Caco-2 (cell line): ENCODE measurements around the gene KCNQ5. TPM values are rescaled to one million over a fixed set of nuclear protein-coding genes. Genes with fewer than 3 reads are reported as not detected.

Source experiments
- BruUV-seq: library from RNA; stranded (reverse); fragments of 400-500 nt; replicated peaks from 2 replicates; lab custom pipeline; 2021; lab: Mats Ljungman, UMichigan
- CTCF ChIA-PET: fragments of 300-600 bp; sonication (Branson Sonifier 250); formaldehyde crosslinking; loops from one replicate; lab custom pipeline; 2022; ENCODE audit warnings: antibody characterized with exemption; lab: Charles Lee
- POLR2A ChIA-PET: fragments of 300-600 bp; sonication (Branson Sonifier 250); formaldehyde crosslinking; loops from one replicate; lab custom pipeline; 2022; ENCODE audit warnings: antibody characterized with exemption; lab: Charles Lee
- DNase-seq, 2 experiments: peaks; one replicate each; pipeline versions ENCODE4 v3.0.0 to v3.0.0-alpha.2; 2020 to 2022
- H3K27me3 ChIP-seq: replicated peaks from 2 replicates; pipeline ENCODE4 v1.6.0; 2011; ENCODE audit warnings: low read length; ENCODE audit not compliant: control insufficient read depth, insufficient read depth
- H3K36me3 ChIP-seq: 2 replicates; pipeline ENCODE4 v1.5.1; 2011; ENCODE audit warnings: low read length; ENCODE audit not compliant: control insufficient read depth, insufficient read depth
- H3K4me1 ChIP-seq: fragments of 250-450 bp; sonication (Bioruptor Pico); 2 replicates; pipeline ENCODE4 v1.5.1; 2020; ENCODE audit warnings: mild to moderate bottlenecking
- H3K4me3 ChIP-seq: 2 replicates; pipeline ENCODE4 v1.5.1; 2011; ENCODE audit warnings: low read depth, mild to moderate bottlenecking, control low read depth, low read length
- H3K9me3 ChIP-seq: fragments of 250-450 bp; sonication (Bioruptor Pico); 2 replicates; pipeline ENCODE4 v1.5.1; 2020; ENCODE audit warnings: mild to moderate bottlenecking, moderate library complexity
- H3K27ac Mint-ChIP-seq: one replicate; pipeline ENCODE4 v1.8.0; 2022; ENCODE audit warnings: mixed read lengths; ENCODE audit not compliant: unreplicated experiment
- H3K27me3 Mint-ChIP-seq: one replicate; pipeline ENCODE4 v1.8.0; 2022; ENCODE audit warnings: mixed read lengths; ENCODE audit not compliant: insufficient read depth, unreplicated experiment
- H3K36me3 Mint-ChIP-seq: one replicate; pipeline ENCODE4 v1.8.0; 2022; ENCODE audit warnings: mild to moderate bottlenecking, mixed read lengths; ENCODE audit not compliant: insufficient read depth, unreplicated experiment
- H3K4me1 Mint-ChIP-seq: one replicate; pipeline ENCODE4 v1.8.0; 2022; ENCODE audit warnings: low read depth, mixed read lengths; ENCODE audit not compliant: unreplicated experiment
- H3K4me3 Mint-ChIP-seq: one replicate; pipeline ENCODE4 v1.8.0; 2022; ENCODE audit warnings: mild to moderate bottlenecking, moderate library complexity, mixed read lengths; ENCODE audit not compliant: unreplicated experiment
- H3K9me3 Mint-ChIP-seq: one replicate; pipeline ENCODE4 v1.8.0; 2022; ENCODE audit warnings: mixed read lengths; ENCODE audit not compliant: unreplicated experiment
- intact Hi-C: fragments of 100-400 bp; cut with micrococcal nuclease; formaldehyde crosslinking; loops from one replicate; pipeline ENCODE4 v1.10.0; 2022; ENCODE audit not compliant: unreplicated experiment
- total RNA-seq: library from RNA; stranded (reverse); gene quantifications from 2 replicates; pipeline ENCODE4 v1.2.3, GENCODE V29; 2022
- TF ChIP-seq, protein P1 (sequence below), 2 experiments: fragments of 200-600 bp in 1 of 2; IDR thresholded peaks; 1 replicate in 1 of 2; 2 replicates in 1 of 2; pipeline versions ENCODE4 v1.5.1 to v1.8.0; 2011 to 2022; ENCODE audit warnings: antibody characterized with exemption in 1 of 2, control low read depth in 1 of 2, inconsistent platforms in 1 of 2, low read depth in 1 of 2, low read length in 1 of 2, mild to moderate bottlenecking in 1 of 2, moderate library complexity in 1 of 2; ENCODE audit not compliant: insufficient read depth in 1 of 2, severe bottlenecking in 1 of 2, unreplicated experiment in 1 of 2

The KCNQ5 gene
- total RNA-seq, 1 experiment from 2014 or later, result 0.20 TPM

DNA sequence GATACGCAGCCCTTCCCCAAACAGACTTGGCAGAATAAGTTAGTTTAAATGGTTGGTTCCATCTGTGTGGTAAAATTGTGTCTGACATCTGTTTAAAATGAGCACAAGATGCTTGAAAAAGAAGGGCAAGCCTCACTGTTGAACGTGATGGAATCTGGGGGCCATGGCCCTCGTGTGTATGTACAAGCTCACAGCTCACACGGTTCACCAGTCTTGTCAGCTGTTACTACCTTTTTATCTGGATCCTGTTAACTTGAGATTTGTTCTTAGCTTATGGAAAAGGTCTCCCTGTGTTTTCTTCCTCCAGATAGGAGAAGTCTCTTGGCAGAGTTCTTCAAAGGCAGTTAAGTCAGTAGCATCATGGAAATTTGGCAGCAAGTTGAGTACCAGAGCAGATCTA, 332.9 kb downstream of the KCNQ5 start:
- no peaks in the 10 kb centered on the region for H3K27me3 ChIP-seq
- no peaks in the 10 kb centered on the region for H3K36me3 ChIP-seq
- H3K27ac Mint-ChIP-seq, result no peak overlapping the region
- CTCF ChIA-PET, result no interaction called here
- no peaks in the 10 kb centered on the region for H3K36me3 Mint-ChIP-seq
- BruUV-seq, result no TSS peak
- DNase-seq, result no peak
- no peak overlapping the region for H3K4me3 Mint-ChIP-seq
- no peak overlapping the region for H3K4me3 ChIP-seq
- H3K9me3 Mint-ChIP-seq, result no peaks in the 10 kb centered on the region
- no peaks in the 10 kb centered on the region for H3K4me1 ChIP-seq
- TF ChIP-seq, protein P1, sequence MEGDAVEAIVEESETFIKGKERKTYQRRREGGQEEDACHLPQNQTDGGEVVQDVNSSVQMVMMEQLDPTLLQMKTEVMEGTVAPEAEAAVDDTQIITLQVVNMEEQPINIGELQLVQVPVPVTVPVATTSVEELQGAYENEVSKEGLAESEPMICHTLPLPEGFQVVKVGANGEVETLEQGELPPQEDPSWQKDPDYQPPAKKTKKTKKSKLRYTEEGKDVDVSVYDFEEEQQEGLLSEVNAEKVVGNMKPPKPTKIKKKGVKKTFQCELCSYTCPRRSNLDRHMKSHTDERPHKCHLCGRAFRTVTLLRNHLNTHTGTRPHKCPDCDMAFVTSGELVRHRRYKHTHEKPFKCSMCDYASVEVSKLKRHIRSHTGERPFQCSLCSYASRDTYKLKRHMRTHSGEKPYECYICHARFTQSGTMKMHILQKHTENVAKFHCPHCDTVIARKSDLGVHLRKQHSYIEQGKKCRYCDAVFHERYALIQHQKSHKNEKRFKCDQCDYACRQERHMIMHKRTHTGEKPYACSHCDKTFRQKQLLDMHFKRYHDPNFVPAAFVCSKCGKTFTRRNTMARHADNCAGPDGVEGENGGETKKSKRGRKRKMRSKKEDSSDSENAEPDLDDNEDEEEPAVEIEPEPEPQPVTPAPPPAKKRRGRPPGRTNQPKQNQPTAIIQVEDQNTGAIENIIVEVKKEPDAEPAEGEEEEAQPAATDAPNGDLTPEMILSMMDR (IDR thresholded peaks at IDR 0.05; ENCODE audit: insufficient read depth in 1 of 2, low read depth in 1 of 2, low read length in 1 of 2, severe bottlenecking in 1 of 2, unreplicated experiment in 1 of 2), result no peak
- no peaks in the 10 kb centered on the region for H3K9me3 ChIP-seq
- POLR2A ChIA-PET, result no interaction called here
- H3K4me1 Mint-ChIP-seq, result peaks cover 11% of the 10 kb centered on the region
- intact Hi-C loops, result no loop called here
- H3K27me3 Mint-ChIP-seq, result no peaks in the 10 kb centered on the region

DNA sequence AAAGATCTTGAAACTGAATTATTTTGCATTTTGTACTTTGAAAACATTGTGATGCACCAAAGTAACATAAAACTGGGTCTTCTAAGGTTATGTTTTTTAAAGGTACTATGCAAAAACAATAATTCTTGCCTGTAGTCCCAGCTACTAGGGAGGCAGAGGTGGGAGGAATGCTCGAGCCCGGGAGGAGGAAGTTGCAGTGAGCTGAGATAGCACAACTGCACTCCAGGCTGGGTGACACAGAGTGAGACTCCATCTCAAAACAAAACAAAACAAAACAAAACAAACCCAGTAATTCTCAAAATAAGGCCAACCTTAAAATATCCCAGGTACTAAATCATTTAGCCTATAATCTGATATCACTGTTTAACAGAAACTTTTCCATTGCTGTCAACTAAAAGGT, 333.8 kb downstream of the KCNQ5 start:
- no TSS peak for BruUV-seq
- ChIA-PET POLR2A (no interaction called here), CTCF (no interaction called here)
- no peak for DNase-seq
- Mint-ChIP-seq H3K27me3 (no peaks in the 10 kb centered on the region), H3K4me3 (no peak overlapping the region), H3K9me3 (no peaks in the 10 kb centered on the region), H3K27ac (no peak overlapping the region), H3K36me3 (no peaks in the 10 kb centered on the region), H3K4me1 (peaks cover 2% of the 10 kb centered on the region)
- no peaks in the 10 kb centered on the region for H3K9me3 ChIP-seq
- TF ChIP-seq, protein P1 (IDR thresholded peaks at IDR 0.05; ENCODE audit: insufficient read depth in 1 of 2, low read depth in 1 of 2, low read length in 1 of 2, severe bottlenecking in 1 of 2, unreplicated experiment in 1 of 2), result no peak
- no peaks in the 10 kb centered on the region for H3K27me3 ChIP-seq
- no peaks in the 10 kb centered on the region for H3K4me1 ChIP-seq
- no peaks in the 10 kb centered on the region for H3K36me3 ChIP-seq
- H3K4me3 ChIP-seq, result no peak overlapping the region
- intact Hi-C loops, result no loop called here

DNA sequence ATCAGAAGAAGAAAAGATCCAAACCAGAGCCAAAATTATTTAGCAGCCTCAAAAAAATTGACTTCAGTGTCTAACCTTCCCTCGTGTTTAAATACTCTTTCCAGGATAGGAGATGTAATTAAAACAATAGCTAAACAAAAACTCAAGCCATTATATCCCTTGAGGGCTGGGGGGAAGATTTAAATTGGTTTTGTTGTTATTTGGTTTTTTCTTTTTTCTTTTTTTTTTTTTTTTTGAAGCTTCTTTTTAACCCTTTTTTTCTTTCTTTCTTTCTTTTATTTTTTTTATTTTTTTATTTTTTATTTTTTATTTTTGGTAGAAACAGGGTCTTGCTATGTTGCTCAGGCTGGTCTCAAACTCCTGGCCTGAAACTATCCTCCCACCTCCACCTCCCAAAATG, 334.4 kb downstream of the KCNQ5 start:
- Histone ChIP-seq H3K4me1 (no peaks in the 10 kb centered on the region), H3K27me3 (no peaks in the 10 kb centered on the region), H3K36me3 (no peaks in the 10 kb centered on the region), H3K9me3 (no peaks in the 10 kb centered on the region), H3K4me3 (no peak overlapping the region)
- H3K36me3 Mint-ChIP-seq, result no peaks in the 10 kb centered on the region
- DNase-seq, result no peak
- no peaks in the 10 kb centered on the region for H3K27me3 Mint-ChIP-seq
- TF ChIP-seq, protein P1 (IDR thresholded peaks at IDR 0.05; ENCODE audit: insufficient read depth in 1 of 2, low read depth in 1 of 2, low read length in 1 of 2, severe bottlenecking in 1 of 2, unreplicated experiment in 1 of 2), result no peak
- POLR2A ChIA-PET, result no interaction called here
- BruUV-seq, result no TSS peak
- H3K4me1 Mint-ChIP-seq, result no peaks in the 10 kb centered on the region
- no peak overlapping the region for H3K27ac Mint-ChIP-seq
- no peaks in the 10 kb centered on the region for H3K9me3 Mint-ChIP-seq
- CTCF ChIA-PET, result no interaction called here
- H3K4me3 Mint-ChIP-seq, result no peak overlapping the region
- intact Hi-C loops, result no loop called here
